ACHN (cell line): ENCODE data around the gene HIC1.

ENCODE experiments used
- DNase-seq: peaks from one replicate; pipeline ENCODE4 v3.0.0-alpha.2; 2015
- in situ Hi-C: cut with HindIII; loops from 2 replicates; pipeline ENCODE4 v1.10.0; 2017; ENCODE audit warnings: low sequenced_read_pairs, low pct_ligation_motif_present, low pct_unique_long_range_greater_than_20kb

The HIC1 gene

DNA sequence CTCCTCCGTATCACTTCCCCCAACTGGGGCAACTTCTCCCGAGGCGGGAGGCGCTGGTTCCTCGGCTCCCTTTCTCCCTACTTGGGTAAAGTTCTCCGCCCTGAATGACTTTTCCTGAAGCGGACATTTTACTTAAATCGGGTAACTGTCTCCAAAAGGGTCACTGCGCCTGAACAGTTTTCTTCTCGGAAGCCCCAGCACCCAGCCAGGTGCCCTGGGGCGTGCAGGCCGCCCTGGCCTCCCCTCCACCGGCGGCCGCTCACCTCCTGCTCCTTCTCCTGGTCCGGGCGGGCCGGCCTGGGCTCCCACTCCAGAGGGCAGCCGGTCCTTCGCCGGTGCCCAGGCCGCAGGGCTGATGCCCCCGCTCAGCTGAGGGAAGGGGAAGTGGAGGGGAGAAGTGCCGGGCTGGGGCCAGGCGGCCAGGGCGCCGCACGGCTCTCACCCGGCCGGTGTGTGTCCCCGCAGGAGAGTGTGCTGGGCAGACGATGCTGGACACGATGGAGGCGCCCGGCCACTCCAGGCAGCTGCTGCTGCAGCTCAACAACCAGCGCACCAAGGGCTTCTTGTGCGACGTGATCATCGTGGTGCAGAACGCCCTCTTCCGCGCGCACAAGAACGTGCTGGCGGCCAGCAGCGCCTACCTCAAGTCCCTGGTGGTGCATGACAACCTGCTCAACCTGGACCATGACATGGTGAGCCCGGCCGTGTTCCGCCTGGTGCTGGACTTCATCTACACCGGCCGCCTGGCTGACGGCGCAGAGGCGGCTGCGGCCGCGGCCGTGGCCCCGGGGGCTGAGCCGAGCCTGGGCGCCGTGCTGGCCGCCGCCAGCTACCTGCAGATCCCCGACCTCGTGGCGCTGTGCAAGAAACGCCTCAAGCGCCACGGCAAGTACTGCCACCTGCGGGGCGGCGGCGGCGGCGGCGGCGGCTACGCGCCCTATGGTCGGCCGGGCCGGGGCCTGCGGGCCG, 1.6 kb downstream of the HIC1 start:
- no peak for DNase-seq
- in situ Hi-C loops: no loop called here

DNA sequence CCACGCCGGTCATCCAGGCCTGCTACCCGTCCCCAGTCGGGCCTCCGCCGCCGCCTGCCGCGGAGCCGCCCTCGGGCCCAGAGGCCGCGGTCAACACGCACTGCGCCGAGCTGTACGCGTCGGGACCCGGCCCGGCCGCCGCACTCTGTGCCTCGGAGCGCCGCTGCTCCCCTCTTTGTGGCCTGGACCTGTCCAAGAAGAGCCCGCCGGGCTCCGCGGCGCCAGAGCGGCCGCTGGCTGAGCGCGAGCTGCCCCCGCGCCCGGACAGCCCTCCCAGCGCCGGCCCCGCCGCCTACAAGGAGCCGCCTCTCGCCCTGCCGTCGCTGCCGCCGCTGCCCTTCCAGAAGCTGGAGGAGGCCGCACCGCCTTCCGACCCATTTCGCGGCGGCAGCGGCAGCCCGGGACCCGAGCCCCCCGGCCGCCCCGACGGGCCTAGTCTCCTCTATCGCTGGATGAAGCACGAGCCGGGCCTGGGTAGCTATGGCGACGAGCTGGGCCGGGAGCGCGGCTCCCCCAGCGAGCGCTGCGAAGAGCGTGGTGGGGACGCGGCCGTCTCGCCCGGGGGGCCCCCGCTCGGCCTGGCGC, 2.4 kb downstream of the HIC1 start:
- no peak for DNase-seq
- in situ Hi-C loops: no loop called here

DNA sequence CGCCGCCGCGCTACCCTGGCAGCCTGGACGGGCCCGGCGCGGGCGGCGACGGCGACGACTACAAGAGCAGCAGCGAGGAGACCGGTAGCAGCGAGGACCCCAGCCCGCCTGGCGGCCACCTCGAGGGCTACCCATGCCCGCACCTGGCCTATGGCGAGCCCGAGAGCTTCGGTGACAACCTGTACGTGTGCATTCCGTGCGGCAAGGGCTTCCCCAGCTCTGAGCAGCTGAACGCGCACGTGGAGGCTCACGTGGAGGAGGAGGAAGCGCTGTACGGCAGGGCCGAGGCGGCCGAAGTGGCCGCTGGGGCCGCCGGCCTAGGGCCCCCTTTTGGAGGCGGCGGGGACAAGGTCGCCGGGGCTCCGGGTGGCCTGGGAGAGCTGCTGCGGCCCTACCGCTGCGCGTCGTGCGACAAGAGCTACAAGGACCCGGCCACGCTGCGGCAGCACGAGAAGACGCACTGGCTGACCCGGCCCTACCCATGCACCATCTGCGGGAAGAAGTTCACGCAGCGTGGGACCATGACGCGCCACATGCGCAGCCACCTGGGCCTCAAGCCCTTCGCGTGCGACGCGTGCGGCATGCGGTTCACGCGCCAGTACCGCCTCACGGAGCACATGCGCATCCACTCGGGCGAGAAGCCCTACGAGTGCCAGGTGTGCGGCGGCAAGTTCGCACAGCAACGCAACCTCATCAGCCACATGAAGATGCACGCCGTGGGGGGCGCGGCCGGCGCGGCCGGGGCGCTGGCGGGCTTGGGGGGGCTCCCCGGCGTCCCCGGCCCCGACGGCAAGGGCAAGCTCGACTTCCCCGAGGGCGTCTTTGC, 3.1 kb downstream of the HIC1 start:
- no peak for DNase-seq
- in situ Hi-C loops: no loop called here

DNA sequence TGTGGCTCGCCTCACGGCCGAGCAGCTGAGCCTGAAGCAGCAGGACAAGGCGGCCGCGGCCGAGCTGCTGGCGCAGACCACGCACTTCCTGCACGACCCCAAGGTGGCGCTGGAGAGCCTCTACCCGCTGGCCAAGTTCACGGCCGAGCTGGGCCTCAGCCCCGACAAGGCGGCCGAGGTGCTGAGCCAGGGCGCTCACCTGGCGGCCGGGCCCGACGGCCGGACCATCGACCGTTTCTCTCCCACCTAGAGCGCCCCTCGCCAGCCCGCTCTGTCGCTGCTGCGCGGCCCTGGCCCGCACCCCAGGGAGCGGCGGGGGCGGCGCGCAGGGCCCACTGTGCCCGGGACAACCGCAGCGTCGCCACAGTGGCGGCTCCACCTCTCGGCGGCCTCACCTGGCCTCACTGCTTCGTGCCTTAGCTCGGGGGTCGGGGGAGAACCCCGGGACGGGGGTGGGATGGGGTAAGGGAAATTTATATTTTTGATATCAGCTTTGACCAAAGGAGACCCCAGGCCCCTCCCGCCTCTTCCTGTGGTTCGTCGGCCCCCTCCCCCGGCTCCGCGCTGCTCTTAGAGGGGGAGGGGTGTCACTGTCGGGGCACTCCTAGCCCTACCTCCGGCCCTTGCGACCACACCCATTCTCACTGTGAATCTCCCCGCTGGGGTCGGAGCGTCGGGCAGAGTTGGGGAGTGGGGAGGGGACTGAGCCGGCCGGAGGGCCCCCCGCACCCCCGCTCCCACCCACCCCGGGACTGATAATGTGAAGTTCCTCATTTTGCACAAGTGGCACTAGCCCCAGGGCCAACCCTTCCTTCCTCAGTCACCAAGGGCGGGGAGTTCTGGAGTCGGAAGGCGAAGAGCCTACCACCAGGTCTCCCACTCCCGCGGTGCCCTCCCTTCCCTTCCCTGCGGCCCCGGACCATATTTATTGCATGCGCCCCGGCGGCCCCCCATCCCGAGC, 4.0 kb downstream of the HIC1 start:
- DNase-seq: no peak
- in situ Hi-C loops: no loop called here

DNA sequence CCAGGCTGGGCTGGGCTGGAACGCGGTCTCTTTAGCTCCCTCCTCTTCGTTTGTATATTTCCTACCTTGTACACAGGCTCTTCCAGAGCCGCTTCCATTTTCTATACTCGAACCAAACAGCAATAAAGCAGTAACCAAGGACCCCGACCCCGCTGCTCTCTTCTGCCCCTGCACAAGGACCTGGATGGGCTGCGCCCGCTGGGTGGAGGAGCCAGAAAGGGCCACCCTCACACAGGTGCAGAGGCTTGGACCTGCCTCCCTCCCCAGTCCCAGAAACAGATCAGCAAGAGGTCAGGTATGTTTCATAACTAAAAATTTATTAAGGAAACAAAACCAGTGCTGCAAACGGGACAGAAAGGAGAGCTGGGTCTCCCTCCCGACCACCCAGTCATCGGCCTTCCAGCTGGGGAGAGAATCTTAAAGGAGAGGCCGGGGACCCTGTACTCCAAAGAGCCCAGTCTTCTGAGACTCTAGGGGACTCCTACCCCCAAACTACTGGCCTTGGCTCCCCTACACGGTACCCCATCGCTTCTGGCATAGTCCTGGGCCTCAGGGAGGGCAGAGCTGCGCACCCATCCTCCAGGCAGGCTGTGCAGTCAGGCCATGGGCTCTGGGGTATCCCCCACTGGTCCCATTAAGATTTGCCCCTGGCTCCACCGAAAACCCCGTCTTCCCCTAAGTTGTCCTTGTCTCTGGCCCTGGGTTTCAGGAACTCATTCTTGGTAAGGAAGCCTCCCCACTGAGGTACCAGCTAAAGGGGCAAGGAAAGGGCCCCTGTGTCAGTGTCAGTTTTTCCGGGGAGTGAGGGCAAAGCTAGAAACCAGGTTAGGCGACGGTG, 4.9 kb downstream of the HIC1 start:
- no peak for DNase-seq
- in situ Hi-C loops: no loop called here

DNA sequence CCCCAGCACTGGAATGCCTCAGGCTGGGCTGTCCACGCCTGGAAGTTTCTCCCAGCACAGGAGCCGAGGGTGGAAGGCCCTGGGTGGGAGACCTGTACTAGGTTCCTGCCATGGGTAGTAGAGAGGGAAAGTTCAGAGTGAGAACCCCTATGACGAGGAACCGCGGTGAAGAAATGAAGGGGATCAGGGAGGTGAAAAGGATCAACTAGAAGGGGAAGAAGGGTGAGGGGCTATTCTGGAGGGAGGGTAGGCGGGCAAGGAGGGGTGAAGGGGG, 5.4 kb downstream of the HIC1 start:
- no peak for DNase-seq
- in situ Hi-C loops: no loop called here

DNA sequence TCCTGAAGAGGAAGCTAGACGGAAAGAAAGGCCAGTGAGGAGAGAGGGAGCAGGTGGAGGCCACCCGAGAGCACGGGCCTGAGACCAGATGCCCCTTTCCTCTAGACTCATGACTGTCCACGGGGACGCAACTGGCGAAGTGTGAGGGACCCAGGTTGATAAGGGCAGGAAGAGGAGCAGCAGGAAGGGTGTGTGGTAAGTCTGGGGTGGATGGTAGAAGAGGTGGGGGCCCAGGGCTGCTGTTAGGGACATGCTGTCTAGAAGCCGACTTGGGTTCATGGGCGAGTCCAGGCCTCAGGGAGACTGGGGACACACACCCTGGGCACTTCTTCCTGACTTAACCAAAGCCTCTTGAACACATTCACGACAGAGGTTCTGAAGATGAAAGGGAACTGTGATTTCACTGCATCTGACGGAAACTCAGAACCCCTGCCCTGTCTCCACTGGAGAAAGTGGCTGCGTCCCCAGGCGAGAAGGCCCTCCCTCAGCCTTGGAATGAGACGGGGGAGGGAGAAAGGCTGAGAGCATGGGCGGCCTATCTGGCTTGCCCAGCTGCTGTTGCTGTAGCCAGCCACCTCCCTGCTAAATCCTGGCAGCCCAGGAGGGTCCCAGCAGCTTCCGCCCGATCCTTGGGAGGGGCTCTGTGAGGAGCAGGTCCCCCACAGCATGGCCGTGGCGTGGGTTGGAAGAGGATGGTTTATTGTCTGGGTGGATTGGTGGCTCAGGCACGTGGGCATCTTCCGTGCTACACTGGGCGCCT, 6.0 kb downstream of the HIC1 start:
- no peak for DNase-seq
- in situ Hi-C loops: no loop called here

DNA sequence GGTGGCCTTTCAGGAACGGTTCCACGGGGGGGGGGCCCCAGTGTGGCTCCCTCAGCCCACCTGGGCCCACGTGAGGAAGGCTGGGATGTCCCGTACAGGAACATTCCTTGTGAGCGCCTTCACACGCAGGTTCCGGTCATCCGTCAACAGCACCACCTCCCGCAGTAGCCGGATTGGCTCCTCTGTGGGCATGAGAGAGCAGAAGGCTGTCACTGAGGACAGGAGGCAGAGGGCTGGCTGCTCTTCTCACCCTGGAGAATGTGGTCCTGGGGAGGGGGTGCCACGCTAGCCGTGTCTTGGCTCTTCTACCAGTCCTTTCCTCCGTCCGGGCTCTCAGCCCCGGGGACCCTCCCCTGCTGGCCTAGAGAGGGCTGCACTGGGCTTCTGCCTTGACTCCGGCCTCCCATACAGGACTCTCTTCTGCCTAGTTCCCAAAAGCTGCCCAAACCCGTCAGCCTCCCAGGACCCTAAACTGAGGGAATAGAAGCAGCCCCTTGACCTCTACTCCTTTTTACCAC, 6.6 kb downstream of the HIC1 start:
- in situ Hi-C loops: no loop called here
- DNase-seq: no peak

DNA sequence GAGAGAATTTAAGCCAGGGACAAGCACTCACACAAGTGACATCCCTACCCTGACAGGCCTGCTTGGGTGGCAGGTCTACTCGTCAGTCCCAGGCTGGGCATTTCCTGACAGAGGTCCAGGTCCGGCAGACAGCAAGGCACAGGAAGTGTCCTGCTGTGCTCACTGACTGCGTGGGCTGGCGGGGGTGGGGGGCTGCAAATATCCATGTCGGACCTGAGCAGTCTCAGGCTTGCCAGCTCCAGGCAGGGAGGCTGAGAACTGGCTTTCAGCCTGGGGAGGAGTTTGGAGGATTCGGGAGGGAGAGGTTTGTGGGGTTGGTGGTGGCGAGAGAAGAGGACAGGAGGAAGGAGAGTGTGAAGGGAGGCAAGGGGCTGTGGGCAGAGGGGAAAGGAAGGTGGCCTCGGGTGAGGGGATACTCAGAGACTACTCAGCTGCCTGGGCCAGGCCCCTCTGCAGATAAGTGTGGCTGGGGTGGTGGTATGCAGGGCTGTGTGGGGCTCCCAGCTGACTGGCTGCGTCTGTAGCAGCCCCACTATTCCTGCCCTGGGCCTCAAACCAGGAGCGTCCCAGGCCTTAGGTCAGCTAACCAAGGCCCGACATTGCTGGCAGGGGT, 7.8 kb downstream of the HIC1 start:
- in situ Hi-C loops: no loop called here
- DNase-seq: peak; percentile 33

DNA sequence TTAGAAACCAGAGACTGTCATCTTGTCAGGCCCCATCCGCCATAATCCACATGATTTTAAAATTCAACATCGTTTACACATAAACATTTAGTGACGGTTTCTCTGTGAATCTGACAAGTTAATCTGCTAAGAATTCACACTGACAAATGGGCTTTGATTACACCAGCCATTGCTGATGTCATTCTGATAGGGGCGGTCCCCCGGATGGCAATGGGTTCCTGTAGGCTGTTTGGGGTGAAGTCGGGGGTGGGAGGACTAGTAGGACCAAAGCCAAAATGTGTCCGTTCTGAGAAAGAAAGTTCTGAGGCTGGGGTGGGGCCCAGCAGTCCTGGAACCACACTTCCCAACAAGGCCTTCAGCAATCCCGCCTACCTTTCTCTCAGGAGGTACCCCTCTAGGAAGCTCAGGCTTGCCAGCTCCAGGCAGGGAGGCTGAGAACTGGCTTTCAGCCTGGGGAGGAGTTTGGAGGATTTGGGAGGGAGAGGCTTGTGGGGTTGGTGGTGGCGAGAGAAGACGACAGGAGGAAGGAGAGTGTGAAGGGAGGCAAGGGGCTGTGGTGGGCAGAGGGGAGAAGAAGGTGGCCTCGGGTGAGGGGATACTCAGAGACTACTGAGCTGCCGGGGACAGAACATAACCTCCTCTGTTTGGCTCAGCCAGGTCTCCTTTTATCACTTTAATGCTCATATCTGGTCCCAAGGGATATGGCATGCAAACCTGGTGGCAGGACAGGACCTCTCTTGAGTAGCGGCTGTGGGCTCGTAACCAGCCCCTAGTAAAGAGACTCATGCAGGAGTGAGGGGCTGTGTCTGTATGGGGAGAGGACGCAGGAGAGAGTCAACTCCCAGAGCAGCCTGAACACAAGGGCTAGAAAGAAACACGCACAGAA, 8.6 kb downstream of the HIC1 start:
- in situ Hi-C loops: no loop called here
- DNase-seq: no peak

DNA sequence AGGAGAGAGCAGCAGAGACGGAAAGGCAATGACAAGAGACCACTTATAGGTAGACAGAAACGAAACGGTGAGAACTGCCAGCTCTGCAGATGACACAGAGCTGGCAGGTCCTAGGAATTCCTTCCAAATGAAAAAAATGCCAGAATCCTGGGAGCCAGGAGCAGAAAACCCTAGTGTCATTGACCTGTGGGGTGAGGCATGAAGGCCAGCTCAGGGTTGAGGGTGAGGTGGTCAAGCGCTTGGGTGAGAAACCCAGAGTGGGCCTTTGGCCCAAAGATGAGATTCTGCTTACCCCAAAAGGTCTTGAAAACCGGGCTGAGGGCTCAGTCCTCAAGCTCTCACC, 9.2 kb downstream of the HIC1 start:
- in situ Hi-C loops: no loop called here
- DNase-seq: no peak

DNA sequence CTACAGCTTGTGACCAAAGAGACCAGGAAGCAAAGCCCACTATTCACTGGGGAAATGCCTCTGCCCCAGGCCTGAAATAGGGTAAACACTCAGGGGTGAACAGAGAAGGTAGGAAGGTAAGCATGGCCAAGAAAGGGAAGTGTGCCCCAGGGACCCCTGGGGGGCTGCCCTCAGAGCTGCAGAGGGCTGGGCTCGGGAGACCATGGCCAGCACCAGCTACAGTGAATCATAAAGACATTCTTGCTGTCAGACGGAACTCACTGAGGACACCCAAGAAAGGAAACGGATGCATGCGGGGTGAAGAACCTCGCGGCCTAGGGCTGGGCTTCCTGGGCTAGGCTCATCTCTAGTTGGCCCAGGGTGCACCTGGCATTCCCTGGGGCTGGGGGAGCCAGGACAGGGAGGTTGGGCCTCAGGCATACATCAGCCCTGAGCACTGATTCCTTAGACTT, 9.6 kb downstream of the HIC1 start:
- in situ Hi-C loops: no loop called here

DNA sequence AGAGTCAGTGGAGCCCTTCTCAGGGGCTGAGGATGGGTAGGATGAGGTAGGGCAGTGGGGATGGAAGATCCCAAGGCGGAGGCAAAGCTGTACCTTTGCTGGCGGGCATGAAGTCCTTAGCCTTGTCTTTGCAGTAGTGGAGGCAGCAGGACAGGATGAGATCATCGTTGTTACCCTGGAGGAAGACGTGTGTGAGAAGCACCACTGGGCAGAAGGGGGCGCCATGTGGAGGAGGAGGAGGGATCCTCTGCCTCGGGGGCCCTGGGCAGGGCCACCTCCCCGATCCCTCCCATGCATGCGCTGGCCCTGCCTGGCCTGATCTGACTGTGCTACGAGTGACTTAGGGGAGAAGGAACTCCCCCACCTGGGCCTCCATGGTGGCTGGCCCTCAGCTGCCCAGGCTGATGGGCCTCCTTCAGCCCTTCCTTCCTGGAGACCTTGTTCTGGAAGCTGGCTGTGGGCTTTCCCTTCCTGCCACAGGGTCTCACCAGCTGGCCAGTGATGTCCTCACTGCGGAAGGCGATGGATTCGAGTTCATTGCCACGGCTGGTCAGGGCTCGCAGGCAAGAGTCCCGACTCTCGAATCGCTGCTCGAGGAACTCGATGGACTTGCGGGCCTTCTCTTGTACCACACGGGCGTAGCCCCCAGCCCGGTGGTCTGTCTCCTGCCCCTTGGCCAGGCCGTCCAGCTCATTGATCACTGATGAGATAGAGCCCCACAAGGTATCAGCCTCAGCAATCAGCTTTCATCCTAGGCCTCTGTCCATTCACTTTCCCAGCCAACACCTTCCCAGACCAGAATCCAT, 10.3 kb downstream of the HIC1 start:
- peak; percentile 45 for DNase-seq
- in situ Hi-C loops: no loop called here

More for the DNA sequence above, 9.6 kb downstream of the HIC1 start:
- no peak for DNase-seq

DNA sequence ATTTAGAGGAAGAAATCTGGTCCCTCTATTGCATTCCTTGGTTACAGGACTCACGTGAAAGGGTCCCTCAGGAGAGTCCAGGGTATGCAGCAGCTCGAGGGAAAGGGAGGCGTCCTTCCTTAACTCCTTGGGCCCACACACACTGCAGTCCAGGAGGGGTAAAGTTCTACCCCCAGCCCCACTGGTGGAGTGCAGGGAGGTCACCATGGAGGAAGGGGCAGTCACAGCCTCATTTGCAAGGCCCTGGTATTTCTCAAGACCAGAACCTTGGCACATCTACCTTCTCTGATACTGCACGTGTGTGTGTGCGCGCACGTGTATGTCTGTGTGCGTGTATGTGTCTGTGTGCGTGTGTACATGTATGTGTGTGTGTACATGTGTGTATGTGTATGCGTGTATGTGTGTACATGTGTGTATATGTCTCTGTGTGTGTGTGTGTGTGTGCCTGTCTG, 11.1 kb downstream of the HIC1 start:
- in situ Hi-C loops: no loop called here

More for the DNA sequence above, 11.1 kb downstream of the HIC1 start:
- DNase-seq: no peak
